HepG2 (cell line): ENCODE data around the gene OR2AK2. TPM values are rescaled to one million over a fixed set of nuclear protein-coding genes. Genes with fewer than 3 reads are reported as not detected.

Experiments
- DRAP1 ChIP-seq: IDR thresholded peaks from 2 replicates; pipeline ENCODE4 v1.6.1; 2016; ENCODE audit warnings: missing genetic modification reagents, missing compliant biosample characterization
- HMGXB4 ChIP-seq, 2 experiments: sonication (generic) in 1 of 2; formaldehyde crosslinking in 1 of 2; IDR thresholded peaks; 2 replicates each; pipeline versions ENCODE4 v1.4.0 to v1.6.1; 2018 to 2020; ENCODE audit warnings: missing genetic modification reagents in 2 of 2, borderline replicate concordance in 1 of 2, low read depth in 1 of 2, mild to moderate bottlenecking in 1 of 2, missing biosample characterization in 1 of 2
- HNF4G ChIP-seq, 2 experiments: sonication (generic) in 1 of 2; formaldehyde crosslinking in 1 of 2; IDR thresholded peaks; 2 replicates each; pipeline versions ENCODE4 v1.4.0 to v1.6.1; 2011 to 2020; ENCODE audit warnings: borderline replicate concordance in 2 of 2, low read depth in 2 of 2, mild to moderate bottlenecking in 2 of 2, low read length in 1 of 2, missing genetic modification reagents in 1 of 2, moderate library complexity in 1 of 2
- HOXA5 ChIP-seq: sonication (generic); formaldehyde crosslinking; IDR thresholded peaks from 2 replicates; pipeline ENCODE4 v1.4.0; 2020; ENCODE audit warnings: missing genetic modification reagents
- MED8 ChIP-seq: sonication (generic); formaldehyde crosslinking; IDR thresholded peaks from 2 replicates; pipeline ENCODE4 v1.8.1; 2023; ENCODE audit warnings: mild to moderate bottlenecking, missing genetic modification reagents; ENCODE audit not compliant: insufficient replicate concordance
- STAG1 ChIP-seq: sonication (generic); formaldehyde crosslinking; IDR thresholded peaks from 2 replicates; pipeline ENCODE4 v1.4.0; 2020; ENCODE audit warnings: missing genetic modification reagents
- ZBTB20 ChIP-seq: sonication (generic); formaldehyde crosslinking; IDR thresholded peaks from 2 replicates; pipeline ENCODE4 v1.8.1; 2023; ENCODE audit warnings: missing genetic modification reagents, low read depth, mild to moderate bottlenecking, borderline replicate concordance
- ZNF234 ChIP-seq: sonication (generic); formaldehyde crosslinking; conservative IDR thresholded peaks from 2 replicates; pipeline ENCODE4 v1.5.1; 2020; ENCODE audit warnings: mild to moderate bottlenecking, missing genetic modification reagents
- ZNF292 ChIP-seq: sonication (generic); formaldehyde crosslinking; IDR thresholded peaks from 2 replicates; pipeline ENCODE4 v1.8.1; 2022; ENCODE audit warnings: mild to moderate bottlenecking, low read depth, missing genetic modification reagents, borderline replicate concordance
- ZNF30 ChIP-seq: sonication (generic); formaldehyde crosslinking; IDR thresholded peaks from 2 replicates; pipeline ENCODE4 v1.5.0; 2020; ENCODE audit warnings: mild to moderate bottlenecking, missing genetic modification reagents
- polyA plus RNA-seq, 8 experiments: library from polyadenylated mRNA; depleted of rRNA in 3 of 8; stranded (reverse) in 7 of 8; unstranded in 1 of 8; fragments of >200 nt; fragmentation: Illumina TruSeq in 4 of 8; extraction: Trizol in 4 of 8; gene quantifications; 2 replicates each; pipeline versions ENCODE4 v1.2.1 to v1.2.3, GENCODE V29; 2011 to 2016; ENCODE audit warnings: low read depth in 4 of 8, missing spikeins in 1 of 8, mixed read lengths in 1 of 8; ENCODE audit not compliant: insufficient read depth in 1 of 8
- total RNA-seq, 5 experiments: library from RNA; depleted of rRNA; stranded (reverse); fragments of >200 nt; fragmentation: Illumina TruSeq; extraction: Trizol; gene quantifications; 2 replicates each; pipeline ENCODE4 v1.2.3, GENCODE V29; 2016; ENCODE audit warnings: low read depth in 1 of 5
- TF ChIP-seq, protein P1 (sequence below): IDR thresholded peaks from 2 replicates; pipeline ENCODE4 v1.6.1; 2016; ENCODE audit warnings: missing biosample characterization, missing genetic modification reagents, low read depth

The OR2AK2 gene
- total and polyA plus RNA-seq, 2 of the 13 experiments (the other 11 are each of a cell fraction or from before 2014, with no cell fraction given) = not detected

DNA sequence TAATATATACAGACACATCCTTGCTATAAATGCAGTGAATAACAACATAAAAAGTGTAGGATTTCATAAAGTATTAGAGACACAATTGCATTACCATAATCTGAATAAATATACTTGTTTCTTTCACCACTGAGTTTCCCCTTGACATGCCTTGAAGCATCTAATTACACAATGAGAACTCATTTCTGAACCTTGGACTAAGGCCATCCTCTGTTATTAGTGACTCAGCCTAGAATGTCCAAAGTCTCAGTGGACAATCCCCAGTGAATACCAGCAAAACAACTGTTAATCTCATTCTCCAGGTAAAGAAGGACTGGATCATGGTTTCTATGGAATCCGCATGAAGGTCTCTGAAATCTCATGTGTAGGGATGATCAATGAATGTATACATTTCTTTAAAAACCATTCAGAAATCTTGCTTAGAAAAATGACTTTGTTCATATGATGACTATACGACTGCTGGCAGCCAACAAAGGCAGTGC, 48.2 kb downstream of the OR2AK2 start, which contains the start of gene OR2L5 (continued):
- TF ChIP-seq HMGXB4 (CRISPR knock-in tag; IDR thresholded peaks at IDR 0.05; ENCODE audit: borderline replicate concordance in 1 of 2, low read depth in 1 of 2) (no peak), ZNF292 (CRISPR knock-in tag) (no peak), HOXA5 (CRISPR knock-in tag) (no peak), ZNF234 (CRISPR knock-in tag) (no peak), MED8 (CRISPR knock-in tag) (no peak), HNF4G (IDR thresholded peaks at IDR 0.05; ENCODE audit: borderline replicate concordance, low read depth, low read length) (no peak), HNF4G (CRISPR knock-in tag; IDR thresholded peaks at IDR 0.05; ENCODE audit: borderline replicate concordance, low read depth) (no peak), ZBTB20 (CRISPR knock-in tag) (no peak), ZNF30 (no peak), STAG1 (CRISPR knock-in tag) (no peak), DRAP1 (CRISPR knock-in tag) (no peak)
- TF ChIP-seq, protein P1, sequence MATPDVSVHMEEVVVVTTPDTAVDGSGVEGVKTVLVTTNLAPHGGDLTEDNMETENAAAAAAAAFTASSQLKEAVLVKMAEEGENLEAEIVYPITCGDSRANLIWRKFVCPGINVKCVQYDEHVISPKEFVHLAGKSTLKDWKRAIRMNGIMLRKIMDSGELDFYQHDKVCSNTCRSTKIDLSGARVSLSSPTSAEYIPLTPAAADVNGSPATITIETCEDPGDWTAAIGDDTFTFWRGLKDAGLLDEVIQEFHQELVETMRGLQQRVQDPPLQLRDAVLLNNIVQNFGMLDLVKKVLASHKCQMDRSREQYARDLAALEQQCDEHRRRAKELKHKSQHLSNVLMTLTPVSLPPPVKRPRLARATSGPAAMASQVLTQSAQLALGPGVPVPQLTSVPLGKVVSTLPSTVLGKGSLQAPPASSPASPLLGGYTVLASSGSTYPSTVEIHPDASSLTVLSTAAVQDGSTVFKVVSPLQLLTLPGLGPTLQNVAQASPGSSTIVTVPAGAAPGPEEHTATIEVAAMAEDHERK (CRISPR knock-in tag) = no peak
